Measurements from ENCODE around the gene MRPS7.

Gene MRPS7

GRCh38 chr17:75313941-75314551 lies 52.4 kb downstream of the MRPS7 start:
- no peaks in the 10 kb centered on the region for H3K27me3 ChIP-seq (ENCODE audit: insufficient read depth, low read length)
- H3K79me2 ChIP-seq (ENCODE audit: insufficient read depth, low read length) = no peaks in the 10 kb centered on the region
- H2AFZ ChIP-seq (ENCODE audit: low read length) = no peak overlapping the region
- H3K9ac ChIP-seq (ENCODE audit: low read length) = no peak overlapping the region; the same call in 1 of the 2 replicates
- H3K9me3 ChIP-seq (ENCODE audit: low read length) = no peaks in the 10 kb centered on the region
- TF ChIP-seq EZH2 (IDR thresholded peaks at IDR 0.05; ENCODE audit: borderline replicate concordance, low read length) = no peak
- no peak for TF ChIP-seq CTCF (IDR thresholded peaks at IDR 0.05; ENCODE audit: low read length)
- peaks cover 20% of the 10 kb centered on the region for H3K36me3 ChIP-seq (ENCODE audit: insufficient read depth, low read length)
- H4K20me1 ChIP-seq (ENCODE audit: insufficient read depth, low read length) = no peaks in the 10 kb centered on the region
- peak overlapping the region; percentile 66 for H3K27ac ChIP-seq (ENCODE audit: low read depth, low read length, poor library complexity, severe bottlenecking)
- H3K4me3 ChIP-seq (ENCODE audit: low read depth, low read length, poor library complexity, severe bottlenecking) = no peak overlapping the region
- H3F3A ChIP-seq (ENCODE audit: insufficient read depth, low read length) = no peaks in the 10 kb centered on the region
- H3K9me2 ChIP-seq (ENCODE audit: low read depth, low read length) = no peaks in the 10 kb centered on the region
- H3K4me2 ChIP-seq (ENCODE audit: low read length) = no peak overlapping the region
- peaks cover 32% of the 10 kb centered on the region for H3K4me1 ChIP-seq (ENCODE audit: insufficient read depth, low read length, severe bottlenecking)

GRCh38 chr17:75315541-75316243 lies 54.0 kb downstream of the MRPS7 start:
- peaks cover 35% of the 10 kb centered on the region for H3K36me3 ChIP-seq (ENCODE audit: insufficient read depth, low read length)
- H3K4me1 ChIP-seq (ENCODE audit: insufficient read depth, low read length, severe bottlenecking) = peaks cover 49% of the 10 kb centered on the region

More at GRCh38 chr17:75315541-75316243, 54.0 kb downstream of the MRPS7 start:
- H2AFZ ChIP-seq (ENCODE audit: low read length) = no peak overlapping the region
- peak overlapping the region; percentile 58 for H3K27ac ChIP-seq (ENCODE audit: low read depth, low read length, poor library complexity, severe bottlenecking)
- H3K9ac ChIP-seq (ENCODE audit: low read length) = no peak overlapping the region
- no peaks in the 10 kb centered on the region for H4K20me1 ChIP-seq (ENCODE audit: insufficient read depth, low read length)
- no peaks in the 10 kb centered on the region for H3K79me2 ChIP-seq (ENCODE audit: insufficient read depth, low read length)
- no peaks in the 10 kb centered on the region for H3K9me2 ChIP-seq (ENCODE audit: low read depth, low read length)
- H3K9me3 ChIP-seq (ENCODE audit: low read length) = no peaks in the 10 kb centered on the region
- TF ChIP-seq CTCF (IDR thresholded peaks at IDR 0.05; ENCODE audit: low read length) = no peak
- TF ChIP-seq EZH2 (IDR thresholded peaks at IDR 0.05; ENCODE audit: borderline replicate concordance, low read length) = no peak
- H3F3A ChIP-seq (ENCODE audit: insufficient read depth, low read length) = no peaks in the 10 kb centered on the region
- no peak overlapping the region for H3K4me3 ChIP-seq (ENCODE audit: low read depth, low read length, poor library complexity, severe bottlenecking)
- no peak overlapping the region for H3K4me2 ChIP-seq (ENCODE audit: low read length)
- H3K27me3 ChIP-seq (ENCODE audit: insufficient read depth, low read length) = no peaks in the 10 kb centered on the region

All from OCI-LY1 (cell line).